C4-2B (cell line): ENCODE data around the gene GATAD2B.

Experiments used
- ZFX ChIP-seq: fragments of 450-650 bp; IDR thresholded peaks from 2 replicates; pipeline ENCODE4 v1.6.1; 2017
- TF ChIP-seq, protein P1 (sequence below): fragments of 450-650 bp; conservative IDR thresholded peaks from 2 replicates; pipeline ENCODE4 v1.5.1; 2017; ENCODE audit warnings: mild to moderate bottlenecking

DNA sequence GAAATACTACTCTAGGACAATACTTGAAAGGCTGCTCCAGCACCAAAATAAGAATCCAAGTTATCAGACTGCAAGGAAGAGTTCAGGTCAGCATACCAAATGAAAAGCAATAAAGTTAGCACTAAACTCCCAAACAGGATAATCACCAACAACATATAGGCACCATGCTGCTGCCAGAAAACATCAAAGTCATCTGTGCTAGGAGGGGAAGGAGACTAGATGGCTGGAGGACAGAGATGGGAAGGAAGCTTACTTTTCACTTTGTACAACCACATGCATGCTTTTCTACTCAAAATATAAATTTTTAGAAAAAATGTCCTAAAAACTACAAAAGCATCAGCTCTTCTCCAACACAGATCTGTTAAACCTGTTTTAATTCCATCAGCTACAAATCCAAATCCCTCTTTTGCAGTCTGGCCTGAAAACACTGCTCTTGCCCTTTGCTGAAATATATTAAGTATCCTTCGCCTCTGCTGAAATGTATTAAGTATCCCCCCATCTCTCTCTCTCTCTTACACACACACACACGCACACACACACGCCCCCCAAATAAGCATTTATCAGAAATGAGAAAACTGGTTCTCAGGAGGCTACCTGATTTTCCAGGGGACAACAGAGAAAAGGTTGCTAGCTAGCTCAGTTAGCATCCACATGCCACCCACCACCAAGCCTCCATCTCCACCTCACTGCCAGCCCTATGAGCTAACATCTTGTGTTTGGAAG lies 1.5 kb downstream of the GATAD2B start:
- TF ChIP-seq, protein P1, sequence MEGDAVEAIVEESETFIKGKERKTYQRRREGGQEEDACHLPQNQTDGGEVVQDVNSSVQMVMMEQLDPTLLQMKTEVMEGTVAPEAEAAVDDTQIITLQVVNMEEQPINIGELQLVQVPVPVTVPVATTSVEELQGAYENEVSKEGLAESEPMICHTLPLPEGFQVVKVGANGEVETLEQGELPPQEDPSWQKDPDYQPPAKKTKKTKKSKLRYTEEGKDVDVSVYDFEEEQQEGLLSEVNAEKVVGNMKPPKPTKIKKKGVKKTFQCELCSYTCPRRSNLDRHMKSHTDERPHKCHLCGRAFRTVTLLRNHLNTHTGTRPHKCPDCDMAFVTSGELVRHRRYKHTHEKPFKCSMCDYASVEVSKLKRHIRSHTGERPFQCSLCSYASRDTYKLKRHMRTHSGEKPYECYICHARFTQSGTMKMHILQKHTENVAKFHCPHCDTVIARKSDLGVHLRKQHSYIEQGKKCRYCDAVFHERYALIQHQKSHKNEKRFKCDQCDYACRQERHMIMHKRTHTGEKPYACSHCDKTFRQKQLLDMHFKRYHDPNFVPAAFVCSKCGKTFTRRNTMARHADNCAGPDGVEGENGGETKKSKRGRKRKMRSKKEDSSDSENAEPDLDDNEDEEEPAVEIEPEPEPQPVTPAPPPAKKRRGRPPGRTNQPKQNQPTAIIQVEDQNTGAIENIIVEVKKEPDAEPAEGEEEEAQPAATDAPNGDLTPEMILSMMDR = no peak
- no peak for TF ChIP-seq ZFX
